Lower lobe of right lung (tissue), 2 donors: ENCODE measurements around the gene DNAJC1. TPM values are rescaled to one million over a fixed set of nuclear protein-coding genes. Genes with fewer than 3 reads are reported as not detected.
"Not testable (repeated sequence)": the region's sequence is repeated elsewhere in the genome, so short reads cannot be mapped to it uniquely, and the experiment has no call there.

Experiments
- ATAC-seq, 2 donors: fragments of 200-7000 bp; cut with Tn5 transposase; one replicate each; pipeline ENCODE4 v1.9.1; 2020 to 2022; ENCODE audit warnings: mild to moderate bottlenecking in 2 of 2, moderate library complexity in 2 of 2
- DNase-seq: peaks from one replicate; pipeline ENCODE4 v3.0.0-alpha.2; 2020
- H3K27ac ChIP-seq: fragments of 200-600 bp; one replicate; pipeline ENCODE4 v1.8.0; 2022
- H3K27me3 ChIP-seq: fragments of 200-600 bp; one replicate; pipeline ENCODE4 v1.8.0; 2022; ENCODE audit warnings: low read depth
- H3K36me3 ChIP-seq: fragments of 200-600 bp; one replicate; pipeline ENCODE4 v1.8.0; 2022; ENCODE audit warnings: mild to moderate bottlenecking
- H3K4me1 ChIP-seq: fragments of 200-600 bp; one replicate; pipeline ENCODE4 v1.8.0; 2022
- H3K4me3 ChIP-seq: fragments of 200-600 bp; one replicate; pipeline ENCODE4 v1.8.0; 2022; ENCODE audit warnings: mild to moderate bottlenecking
- H3K9me3 ChIP-seq: fragments of 200-600 bp; one replicate; pipeline ENCODE4 v1.8.0; 2022
- intact Hi-C: fragments of 100-400 bp; cut with DNase I; formaldehyde crosslinking; loops from one replicate; pipeline ENCODE4 v1.11.0; 2022
- total RNA-seq: library from RNA; stranded (reverse); fragmentation: NEBNext Ultra II Directional; extraction: Animal tissue kit (Norgen Biotek cat#: 25700); gene quantifications from one replicate; pipeline ENCODE4 v1.2.1, GENCODE V29; 2021
- TF ChIP-seq, protein P1 (sequence below): fragments of 200-600 bp; IDR thresholded peaks from one replicate; pipeline ENCODE4 v1.8.0; 2022; ENCODE audit warnings: antibody characterized with exemption, mild to moderate bottlenecking
- donor health status: DM: no; HTN: yes; CAD: no; lungs with severe emphysema.

DNAJC1 gene
- total RNA-seq, 1 donor from 2014 or later, result 32.5 TPM

DNA sequence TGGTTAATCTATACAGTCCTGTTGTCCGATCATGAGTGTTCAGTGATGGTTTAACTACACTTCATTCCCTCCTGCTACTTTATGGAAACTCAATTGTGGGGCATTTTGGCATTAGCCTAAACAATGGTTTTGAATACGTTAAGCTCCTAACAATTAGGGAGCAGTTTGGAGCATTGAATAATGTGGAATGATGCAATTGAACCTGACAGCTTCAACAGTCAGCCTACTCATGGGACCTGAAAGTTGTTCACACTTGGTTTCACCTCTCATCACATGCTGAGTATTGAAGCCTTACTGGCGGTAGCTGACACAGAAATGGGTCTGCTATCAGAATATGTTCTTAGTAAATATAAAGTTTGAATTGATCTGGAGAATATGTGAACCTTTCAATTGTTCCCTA, 283.4 kb downstream of the DNAJC1 start:
- intact Hi-C loops, result no loop called here
- Histone ChIP-seq H3K9me3 (no peaks in the 10 kb centered on the region), H3K27ac (no peak overlapping the region), H3K27me3 (no peaks in the 10 kb centered on the region), H3K36me3 (peaks cover 27% of the 10 kb centered on the region), H3K4me1 (peaks cover 16% of the 10 kb centered on the region), H3K4me3 (no peak overlapping the region)
- TF ChIP-seq, protein P1, sequence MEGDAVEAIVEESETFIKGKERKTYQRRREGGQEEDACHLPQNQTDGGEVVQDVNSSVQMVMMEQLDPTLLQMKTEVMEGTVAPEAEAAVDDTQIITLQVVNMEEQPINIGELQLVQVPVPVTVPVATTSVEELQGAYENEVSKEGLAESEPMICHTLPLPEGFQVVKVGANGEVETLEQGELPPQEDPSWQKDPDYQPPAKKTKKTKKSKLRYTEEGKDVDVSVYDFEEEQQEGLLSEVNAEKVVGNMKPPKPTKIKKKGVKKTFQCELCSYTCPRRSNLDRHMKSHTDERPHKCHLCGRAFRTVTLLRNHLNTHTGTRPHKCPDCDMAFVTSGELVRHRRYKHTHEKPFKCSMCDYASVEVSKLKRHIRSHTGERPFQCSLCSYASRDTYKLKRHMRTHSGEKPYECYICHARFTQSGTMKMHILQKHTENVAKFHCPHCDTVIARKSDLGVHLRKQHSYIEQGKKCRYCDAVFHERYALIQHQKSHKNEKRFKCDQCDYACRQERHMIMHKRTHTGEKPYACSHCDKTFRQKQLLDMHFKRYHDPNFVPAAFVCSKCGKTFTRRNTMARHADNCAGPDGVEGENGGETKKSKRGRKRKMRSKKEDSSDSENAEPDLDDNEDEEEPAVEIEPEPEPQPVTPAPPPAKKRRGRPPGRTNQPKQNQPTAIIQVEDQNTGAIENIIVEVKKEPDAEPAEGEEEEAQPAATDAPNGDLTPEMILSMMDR, result no peak
- ATAC-seq, result no peak
- DNase-seq, result no peak

DNA sequence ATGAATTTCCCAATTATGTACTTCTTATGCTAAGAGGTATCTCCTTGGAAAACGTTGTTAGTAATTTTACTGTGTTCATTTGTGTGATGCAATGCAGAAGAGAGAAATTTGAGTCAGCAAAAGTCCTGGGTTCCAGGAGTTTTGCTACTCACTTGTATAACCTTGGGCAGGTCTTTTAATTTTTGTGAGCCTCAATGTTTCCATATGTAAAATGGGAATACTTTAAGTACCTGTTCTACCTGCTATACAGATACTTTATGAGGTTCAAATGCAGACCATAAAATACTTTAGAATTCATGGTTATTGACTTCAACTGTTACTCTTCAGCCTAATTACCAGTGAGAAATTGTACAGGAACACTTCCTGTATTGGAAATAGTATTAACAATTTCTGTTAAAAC, 284.0 kb downstream of the DNAJC1 start:
- Histone ChIP-seq H3K9me3 (no peaks in the 10 kb centered on the region), H3K27me3 (no peaks in the 10 kb centered on the region), H3K4me1 (peaks cover 10% of the 10 kb centered on the region), H3K36me3 (peaks cover 33% of the 10 kb centered on the region), H3K27ac (no peak overlapping the region), H3K4me3 (no peak overlapping the region)
- DNase-seq, result no peak
- TF ChIP-seq, protein P1, result no peak
- ATAC-seq, result no peak
- intact Hi-C loops, result no loop called here

DNA sequence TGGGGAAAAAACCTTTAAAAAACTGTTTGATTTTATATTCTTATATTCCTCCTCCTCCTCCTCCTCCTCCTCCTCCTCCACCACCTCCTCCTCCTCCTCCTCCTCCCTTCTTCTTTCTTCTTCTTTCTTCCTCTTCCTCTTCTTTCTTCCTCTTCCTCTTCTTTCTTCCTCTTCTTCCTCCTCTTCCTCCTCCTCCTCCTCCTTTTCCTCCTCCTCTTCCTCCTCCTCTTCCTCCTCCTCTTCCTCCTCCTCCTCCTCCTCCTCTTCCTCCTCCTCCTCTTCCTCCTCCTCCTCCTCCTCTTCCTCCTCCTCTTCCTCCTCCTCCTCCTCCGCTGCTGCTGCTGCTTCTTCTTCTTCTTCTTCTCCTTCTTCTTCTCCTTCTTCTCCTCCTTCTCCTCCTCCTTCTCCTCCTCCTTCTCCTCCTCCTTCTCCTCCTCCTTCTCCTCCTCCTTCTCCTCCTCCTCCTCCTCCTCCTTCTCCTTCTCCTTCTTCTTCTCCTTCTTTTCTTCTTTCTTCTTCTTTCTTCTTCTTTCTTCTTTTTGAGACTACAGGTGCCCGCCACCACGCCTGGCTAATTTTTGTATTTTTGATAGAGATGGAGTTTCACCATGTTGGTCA, 286.0 kb downstream of the DNAJC1 start:
- H3K27ac ChIP-seq, ATAC-seq, H3K27me3 ChIP-seq, H3K4me3 ChIP-seq, DNase-seq, H3K9me3 ChIP-seq, H3K4me1 ChIP-seq, intact Hi-C loops: not testable (repeated sequence)
- H3K36me3 ChIP-seq, result peaks cover 48% of the 10 kb centered on the region

DNA sequence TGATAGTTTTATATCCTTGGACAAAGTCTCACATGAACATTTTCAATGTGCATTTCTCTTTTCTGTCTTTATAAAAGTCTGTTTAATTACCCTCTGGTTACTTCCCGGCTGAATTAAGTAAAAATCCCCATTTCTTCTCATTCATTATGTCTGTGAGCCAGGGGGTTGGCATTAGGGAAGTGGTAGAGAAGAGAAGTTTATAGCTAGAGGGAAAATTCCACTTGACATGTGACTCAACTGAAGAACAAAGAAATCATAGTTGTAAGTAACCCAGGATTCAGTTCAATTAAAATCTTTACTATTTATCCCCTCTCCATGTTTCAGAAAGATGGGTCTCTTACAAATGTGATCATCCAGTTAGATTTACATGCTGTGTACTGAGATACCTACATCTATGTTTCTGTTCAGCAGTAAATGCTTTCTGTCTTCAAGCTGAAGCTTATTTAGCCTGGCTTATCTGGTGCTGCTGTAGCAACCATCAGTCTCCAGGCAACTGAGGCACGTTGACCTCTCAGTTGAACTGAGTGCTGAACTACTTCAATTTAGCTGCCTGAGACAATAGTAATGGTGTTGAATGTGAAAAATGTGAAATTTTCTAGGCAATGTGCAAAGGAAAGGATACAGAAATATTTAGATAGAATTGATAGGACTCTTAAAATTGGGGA, 287.9 kb downstream of the DNAJC1 start:
- ATAC-seq (no peak), DNase-seq (no peak)
- H3K36me3 ChIP-seq, result peaks cover 48% of the 10 kb centered on the region
- TF ChIP-seq, protein P1, result no peak
- H3K4me3 ChIP-seq, result no peak overlapping the region
- H3K9me3 ChIP-seq, result no peaks in the 10 kb centered on the region
- H3K27me3 ChIP-seq, result no peaks in the 10 kb centered on the region
- H3K4me1 ChIP-seq, result no peaks in the 10 kb centered on the region
- H3K27ac ChIP-seq, result no peak overlapping the region
- intact Hi-C loops, result no loop called here

DNA sequence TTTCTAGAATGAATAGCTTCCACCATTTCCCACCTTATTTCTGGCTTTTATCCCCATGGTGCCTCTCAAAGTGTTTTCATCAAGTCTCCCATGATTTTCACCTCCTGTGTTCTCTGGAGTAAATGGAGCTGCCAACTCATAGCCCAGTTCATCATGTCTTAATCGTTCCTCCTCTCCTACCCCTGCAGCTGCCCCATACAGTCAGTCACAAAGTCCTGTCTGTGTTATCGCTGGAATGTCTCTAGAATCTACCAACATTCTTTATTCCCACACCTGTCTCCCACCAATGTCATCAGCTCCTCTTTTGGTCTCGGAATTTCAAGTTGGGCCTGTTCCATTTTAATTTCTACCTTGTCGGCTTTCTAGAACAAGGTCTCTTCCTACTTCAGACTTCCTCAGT, 290.6 kb downstream of the DNAJC1 start:
- TF ChIP-seq, protein P1, result no peak
- no peaks in the 10 kb centered on the region for H3K27me3 ChIP-seq
- intact Hi-C loops, result no loop called here
- H3K27ac ChIP-seq, result no peak overlapping the region
- no peaks in the 10 kb centered on the region for H3K4me1 ChIP-seq
- no peaks in the 10 kb centered on the region for H3K9me3 ChIP-seq
- ATAC-seq (no peak), DNase-seq (no peak)
- no peak overlapping the region for H3K4me3 ChIP-seq
- H3K36me3 ChIP-seq, result peaks cover 42% of the 10 kb centered on the region

DNA sequence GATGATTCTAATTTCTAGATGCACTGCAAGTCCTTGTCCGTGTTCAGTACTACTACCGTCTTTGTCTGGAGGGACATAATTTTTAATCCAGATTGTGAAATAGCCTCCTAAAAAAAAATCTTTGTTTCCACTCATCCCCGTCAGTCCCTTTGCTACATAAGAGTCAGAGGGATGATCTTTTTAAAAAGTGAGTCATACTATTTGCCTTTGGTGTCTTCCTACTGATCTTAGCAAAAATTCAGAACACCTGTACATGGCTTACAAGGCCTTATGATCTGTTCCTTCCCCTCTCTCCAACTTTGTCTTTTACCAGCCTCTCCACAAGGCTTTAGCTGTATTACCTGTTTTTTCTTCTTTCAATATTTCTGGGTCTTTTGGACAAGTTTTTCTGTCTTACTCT, 296.0 kb downstream of the DNAJC1 start:
- ATAC-seq, result no peak
- Histone ChIP-seq H3K27ac (no peak overlapping the region), H3K9me3 (no peaks in the 10 kb centered on the region), H3K27me3 (no peaks in the 10 kb centered on the region), H3K4me1 (no peaks in the 10 kb centered on the region), H3K36me3 (peaks cover 8% of the 10 kb centered on the region), H3K4me3 (no peak overlapping the region)
- DNase-seq, result no peak
- TF ChIP-seq, protein P1, result no peak
- intact Hi-C loops, result no loop called here
